ENCODE measurements around the gene SUSD3.

Gene SUSD3

DNA sequence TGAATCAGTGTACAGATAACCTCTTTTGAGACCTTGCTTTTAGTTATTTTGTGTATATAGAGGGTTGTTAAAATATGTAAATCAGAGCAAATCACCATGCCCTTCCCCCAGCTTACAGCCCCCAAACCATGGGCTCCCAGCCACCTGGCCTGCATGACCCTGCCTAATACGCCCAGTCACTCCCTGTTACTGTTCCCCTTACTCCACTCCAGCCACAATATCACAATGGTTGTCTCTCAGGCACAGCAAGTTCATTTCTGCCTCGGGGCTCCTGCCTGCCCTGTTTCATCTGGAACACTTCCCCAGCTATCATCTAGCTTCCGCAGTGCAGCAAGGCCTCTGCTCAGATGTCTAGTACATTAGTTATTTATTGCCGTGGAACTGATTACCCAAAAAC, 32.6 kb downstream of the SUSD3 start:
- Mint-ChIP-seq H3K9me3 (no peaks in the 10 kb centered on the region), H3K27me3 (no peaks in the 10 kb centered on the region), H3K4me1 (ENCODE audit: low read depth in 2 of 2) (peaks cover 26 to 28% of the 10 kb centered on the region in 2 donors), H3K36me3 (ENCODE audit: insufficient read depth) (peaks cover 13% of the 10 kb centered on the region), H3K4me3 (no peak overlapping the region), H3K27ac (peak overlapping the region in 1 of 2 donors; percentile 72)
- no peak for DNase-seq
- ATAC-seq (replicated peaks), result no peak

DNA sequence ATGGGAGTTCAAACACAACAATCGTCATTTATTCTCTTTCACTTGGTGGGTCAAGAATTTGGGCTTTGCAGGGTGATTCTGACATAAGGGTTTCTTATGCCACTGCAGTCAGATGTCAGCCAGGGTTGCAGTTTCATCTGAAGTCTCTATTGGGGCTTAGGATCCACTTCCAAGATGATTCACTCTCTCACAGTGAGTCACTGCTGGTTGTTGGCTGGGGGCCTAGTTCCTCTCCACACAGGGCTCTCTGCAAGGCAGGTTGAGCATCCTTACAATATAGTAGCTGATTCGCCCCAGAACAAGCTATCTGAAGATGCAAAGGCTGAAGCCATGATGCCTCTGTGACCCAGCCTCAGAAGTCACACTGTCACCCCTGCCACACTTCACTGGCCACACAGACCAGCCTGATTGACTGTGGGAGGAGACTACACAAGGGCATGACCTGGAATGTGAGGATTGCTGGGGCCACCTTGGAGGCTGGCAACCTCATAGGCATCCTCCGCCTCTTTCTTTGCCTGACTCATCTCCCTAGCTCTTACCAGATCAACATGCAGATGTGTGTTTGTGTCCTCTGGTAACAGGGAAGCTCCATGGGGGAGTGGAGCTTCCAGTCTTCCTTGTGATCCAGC, 33.1 kb downstream of the SUSD3 start:
- ATAC-seq (replicated peaks), result no peak
- no peak for DNase-seq
- Mint-ChIP-seq H3K4me3 (no peak overlapping the region), H3K36me3 (ENCODE audit: insufficient read depth) (peaks cover 12% of the 10 kb centered on the region), H3K9me3 (no peaks in the 10 kb centered on the region), H3K27ac (peak overlapping the region in 1 of 2 donors; percentile 72), H3K4me1 (ENCODE audit: low read depth in 2 of 2) (peaks cover 26 to 28% of the 10 kb centered on the region in 2 donors), H3K27me3 (no peaks in the 10 kb centered on the region)

DNA sequence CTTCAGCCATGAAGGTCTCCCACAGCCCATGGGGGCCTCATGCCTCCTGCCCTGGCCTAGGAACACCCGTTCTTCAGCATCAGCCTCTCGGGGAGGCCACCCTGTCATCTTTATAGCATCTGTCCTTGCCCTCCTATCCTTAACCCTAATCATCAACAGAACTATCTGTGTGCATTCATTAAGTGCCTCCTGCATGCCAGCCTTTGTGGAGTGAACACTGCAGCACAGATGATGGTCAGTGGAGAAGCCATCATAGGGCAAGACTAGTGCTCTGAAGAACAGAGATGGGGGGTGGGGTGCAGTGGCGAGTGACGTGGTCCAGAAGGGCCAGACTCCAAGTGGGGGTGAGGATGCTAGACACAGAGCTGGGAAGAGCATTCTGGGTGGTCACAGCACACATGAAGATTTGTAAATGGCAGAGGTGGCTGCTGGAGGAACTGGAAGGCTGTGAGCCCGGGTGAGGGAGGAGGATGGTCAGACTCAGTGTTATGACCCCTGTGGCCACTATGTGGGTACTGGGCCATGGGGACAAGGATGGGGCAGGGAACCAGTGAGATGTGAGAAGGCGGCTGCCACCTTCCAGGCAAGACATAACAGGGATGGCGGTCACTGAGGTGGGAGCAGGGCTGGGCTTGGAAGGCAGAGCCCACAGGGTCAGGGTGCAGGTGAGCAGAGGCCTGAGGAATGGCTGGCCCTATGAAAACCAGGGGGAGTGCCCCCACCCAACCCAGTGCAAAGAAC, 33.9 kb downstream of the SUSD3 start:
- H3K9me3 Mint-ChIP-seq, result no peaks in the 10 kb centered on the region
- H3K4me3 Mint-ChIP-seq, result peak overlapping the region in 1 of 2 donors; percentile 34
- peaks cover 33 to 34% of the 10 kb centered on the region in 2 donors for H3K4me1 Mint-ChIP-seq (ENCODE audit: low read depth in 2 of 2)
- no peaks in the 10 kb centered on the region for H3K27me3 Mint-ChIP-seq
- peak overlapping the region in 1 of 2 donors; percentile 93 for H3K27ac Mint-ChIP-seq
- ATAC-seq (replicated peaks) (no peak), DNase-seq (no peak)
- peaks cover 16% of the 10 kb centered on the region for H3K36me3 Mint-ChIP-seq (ENCODE audit: insufficient read depth)

DNA sequence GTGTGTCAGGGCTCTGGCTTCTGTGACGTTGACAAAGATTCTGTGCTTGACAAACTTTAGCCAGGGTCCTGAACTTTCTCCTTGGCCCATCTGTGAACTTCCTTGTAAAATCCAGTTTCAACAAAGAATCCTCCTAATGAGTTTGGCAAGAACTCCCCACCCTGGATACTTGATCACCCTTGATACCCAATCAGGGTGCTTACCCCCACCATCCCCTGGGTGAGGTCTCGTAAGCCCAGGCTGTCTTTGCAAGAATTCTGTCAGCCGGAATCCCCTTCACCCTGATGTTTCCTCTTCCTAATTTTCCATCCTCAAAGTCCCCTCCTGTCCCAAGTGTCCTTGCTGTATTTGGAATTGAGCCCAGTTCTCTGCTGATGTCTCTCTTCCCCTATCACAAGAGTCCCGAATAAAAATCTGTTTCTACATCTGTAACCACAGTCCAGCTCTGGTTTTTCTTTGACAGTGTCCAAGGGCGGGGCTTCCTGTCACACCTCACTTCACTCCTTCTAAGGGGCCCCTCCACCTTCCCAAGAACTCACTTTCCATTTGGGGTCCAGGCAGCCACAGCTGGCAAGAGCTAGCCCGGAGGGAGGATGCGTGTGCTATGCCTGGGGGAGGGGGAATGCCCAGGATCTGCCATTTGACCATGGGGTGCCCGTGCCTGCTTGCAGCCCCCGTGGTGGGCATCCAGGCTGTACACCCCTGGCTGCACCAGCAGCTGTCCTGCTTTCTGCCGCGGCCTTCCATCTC, 34.8 kb downstream of the SUSD3 start:
- no peak for DNase-seq
- H3K27me3 Mint-ChIP-seq, result no peaks in the 10 kb centered on the region
- H3K4me1 Mint-ChIP-seq (ENCODE audit: low read depth in 2 of 2), result peaks cover 39 to 43% of the 10 kb centered on the region in 2 donors
- H3K36me3 Mint-ChIP-seq (ENCODE audit: insufficient read depth), result peaks cover 23% of the 10 kb centered on the region
- H3K4me3 Mint-ChIP-seq, result peak overlapping the region; percentile 82 to 93
- no peaks in the 10 kb centered on the region for H3K9me3 Mint-ChIP-seq
- H3K27ac Mint-ChIP-seq, result peak overlapping the region; percentile 92 to 93
- ATAC-seq (replicated peaks), result no peak

- Mint-ChIP-seq H3K27me3 (no peaks in the 10 kb centered on the region), H3K36me3 (ENCODE audit: insufficient read depth) (peaks cover 24% of the 10 kb centered on the region), H3K4me3 (peak overlapping the region; percentile 82 to 93), H3K27ac (peak overlapping the region; percentile 92 to 93), H3K9me3 (no peaks in the 10 kb centered on the region), H3K4me1 (ENCODE audit: low read depth in 2 of 2) (peaks cover 42 to 45% of the 10 kb centered on the region in 2 donors)
- ATAC-seq (replicated peaks), result no peak
- no peak for DNase-seq
Observed at GRCh38 chr9:93093877-93094657, 35.6 kb downstream of the SUSD3 start.

GRCh38 chr9:93094658-93095204, 36.2 kb downstream of the SUSD3 start:
- H3K36me3 Mint-ChIP-seq (ENCODE audit: insufficient read depth), result peaks cover 24% of the 10 kb centered on the region
- peaks cover 42 to 49% of the 10 kb centered on the region in 2 donors for H3K4me1 Mint-ChIP-seq (ENCODE audit: low read depth in 2 of 2)
- H3K4me3 Mint-ChIP-seq, result peak overlapping the region; percentile 82 to 93
- no peaks in the 10 kb centered on the region for H3K9me3 Mint-ChIP-seq
- no peaks in the 10 kb centered on the region for H3K27me3 Mint-ChIP-seq
- ATAC-seq (replicated peaks) (no peak), DNase-seq (no peak)
- peak overlapping the region; percentile 92 to 93 for H3K27ac Mint-ChIP-seq

- peaks cover 24% of the 10 kb centered on the region for H3K36me3 Mint-ChIP-seq (ENCODE audit: insufficient read depth)
- H3K27ac Mint-ChIP-seq, result peak overlapping the region; percentile 92 to 93
- peaks cover 45 to 52% of the 10 kb centered on the region in 2 donors for H3K4me1 Mint-ChIP-seq (ENCODE audit: low read depth in 2 of 2)
- peak; percentile 76 for ATAC-seq (replicated peaks)
- no peaks in the 10 kb centered on the region for H3K27me3 Mint-ChIP-seq
- DNase-seq, result peak; percentile 100
- H3K4me3 Mint-ChIP-seq, result peak overlapping the region; percentile 82 to 93
- H3K9me3 Mint-ChIP-seq, result no peaks in the 10 kb centered on the region
Observed at GRCh38 chr9:93095205-93096130, 37.0 kb downstream of the SUSD3 start.

DNA sequence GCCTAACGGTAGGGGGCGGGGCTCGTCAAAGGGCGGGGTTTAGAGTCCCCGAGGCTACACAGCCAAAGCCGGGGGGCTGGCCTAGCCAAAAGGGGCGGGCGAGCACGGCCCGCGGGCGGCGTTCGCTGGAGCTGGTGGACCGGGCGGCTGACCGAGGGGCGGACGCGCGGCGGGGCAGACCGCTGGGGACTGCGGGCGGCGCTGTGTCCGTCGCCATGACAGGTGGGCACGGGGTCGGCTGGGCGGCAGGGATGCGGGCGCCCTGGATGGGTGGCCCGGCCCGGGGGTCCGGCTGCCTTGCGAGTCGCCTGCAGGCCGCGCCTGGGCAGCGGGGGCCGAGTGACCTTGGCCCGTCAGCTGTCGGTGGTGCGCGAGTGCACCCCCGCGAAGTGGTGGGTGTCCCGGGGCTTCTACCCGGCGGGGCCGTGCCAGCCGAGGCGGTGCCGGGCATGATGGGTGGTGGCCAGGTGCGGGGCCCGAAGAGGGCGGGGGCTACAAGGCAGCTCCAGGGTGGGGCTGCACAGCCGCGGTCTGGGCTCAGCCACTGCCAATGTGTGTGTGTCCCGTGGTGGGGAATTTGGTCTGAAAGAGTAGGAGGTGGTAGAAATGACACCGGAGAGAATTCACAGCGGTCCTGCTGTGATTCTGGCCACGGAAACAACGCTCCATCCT, 37.8 kb downstream of the SUSD3 start, which contains the start of gene CARD19:
Gene CARD19 (plus strand): TSS at position 87 of the 672 bp plus-strand sequence. CDS start 129 bp downstream, at position 216.
- Mint-ChIP-seq H3K27me3 (no peaks in the 10 kb centered on the region), H3K36me3 (ENCODE audit: insufficient read depth) (peaks cover 27% of the 10 kb centered on the region), H3K4me1 (ENCODE audit: low read depth in 2 of 2) (peaks cover 47 to 51% of the 10 kb centered on the region in 2 donors), H3K9me3 (no peaks in the 10 kb centered on the region), H3K4me3 (peak within 1 kb of the TSS; percentile 82 to 93), H3K27ac (peak within 1 kb of the TSS; percentile 92 to 96)
- ATAC-seq (replicated peaks), result peak; percentile 26
- DNase-seq, result peak in 2 of 3 experiments; percentile 38 to 52

GRCh38 chr9:93096811-93097382, 38.4 kb downstream of the SUSD3 start:
- Mint-ChIP-seq H3K9me3 (no peaks in the 10 kb centered on the region), H3K27ac (peak overlapping the region; percentile 92 to 96), H3K4me1 (ENCODE audit: low read depth in 2 of 2) (peaks cover 47 to 51% of the 10 kb centered on the region in 2 donors), H3K27me3 (no peaks in the 10 kb centered on the region), H3K4me3 (peak overlapping the region; percentile 82 to 93), H3K36me3 (ENCODE audit: insufficient read depth) (peaks cover 28% of the 10 kb centered on the region)
- DNase-seq (no peak), ATAC-seq (replicated peaks) (no peak)

DNA sequence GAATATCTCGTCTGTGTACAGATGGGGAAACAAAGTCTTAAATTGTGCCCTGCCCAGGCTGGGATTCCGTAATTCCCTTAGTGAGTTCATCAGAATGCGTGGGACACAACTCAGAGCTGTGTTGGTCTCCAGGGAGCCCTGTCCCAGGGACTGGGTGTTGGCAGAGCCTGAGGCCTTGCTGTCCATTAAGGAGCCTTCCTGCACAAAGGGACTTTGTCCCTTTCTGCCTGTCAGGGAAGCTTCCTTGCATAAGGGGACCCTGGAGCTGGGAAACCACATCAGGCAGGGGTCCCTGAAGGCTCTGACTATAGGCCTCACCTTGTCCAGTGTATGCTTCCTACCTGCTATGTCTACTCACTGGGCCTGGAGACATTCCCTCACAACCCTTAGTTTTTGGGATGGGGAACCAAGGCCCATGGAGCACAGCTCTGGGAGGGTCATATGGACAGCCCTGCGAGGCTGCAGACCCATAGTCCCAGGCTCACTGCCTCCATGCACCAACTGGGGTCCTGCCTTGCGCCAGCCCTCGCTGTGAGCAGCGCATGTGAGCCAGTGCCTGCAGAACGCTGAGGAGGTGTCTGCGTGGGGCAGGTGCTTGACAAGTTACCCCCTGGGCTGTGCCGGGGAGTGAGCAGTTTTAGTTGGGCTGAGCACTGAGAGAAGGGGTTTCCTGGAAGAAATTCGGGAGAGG, 39.2 kb downstream of the SUSD3 start:
- Mint-ChIP-seq H3K4me3 (peak overlapping the region; percentile 82 to 93), H3K4me1 (ENCODE audit: low read depth in 2 of 2) (peaks cover 43 to 51% of the 10 kb centered on the region in 2 donors), H3K36me3 (ENCODE audit: insufficient read depth) (peaks cover 25% of the 10 kb centered on the region), H3K9me3 (no peaks in the 10 kb centered on the region), H3K27ac (peak overlapping the region; percentile 92 to 96), H3K27me3 (no peaks in the 10 kb centered on the region)
- DNase-seq (no peak), ATAC-seq (replicated peaks) (no peak)
